GM10266 (cell line): Measurements from ENCODE around the gene ZNF239.
"Not testable (repeated sequence)": the region's sequence is repeated elsewhere in the genome, so short reads cannot be mapped to it uniquely, and the experiment has no call there.

ENCODE experiments used
- DNase-seq: peaks from one replicate; pipeline ENCODE4 v3.0.0; 2012; ENCODE audit errors: extremely low spot score
- CTCF ChIP-seq: IDR thresholded peaks from 2 replicates; pipeline ENCODE4 v1.5.1; 2012; ENCODE audit warnings: mild to moderate bottlenecking, low read depth; ENCODE audit not compliant: control insufficient read depth, insufficient read depth; ENCODE audit errors: missing control alignments

The ZNF239 gene

GRCh38 chr10:43594944-43595589 lies 20.7 kb upstream of the ZNF239 start:
- DNase-seq, result peak; percentile 68
- TF ChIP-seq CTCF, result no peak

DNA sequence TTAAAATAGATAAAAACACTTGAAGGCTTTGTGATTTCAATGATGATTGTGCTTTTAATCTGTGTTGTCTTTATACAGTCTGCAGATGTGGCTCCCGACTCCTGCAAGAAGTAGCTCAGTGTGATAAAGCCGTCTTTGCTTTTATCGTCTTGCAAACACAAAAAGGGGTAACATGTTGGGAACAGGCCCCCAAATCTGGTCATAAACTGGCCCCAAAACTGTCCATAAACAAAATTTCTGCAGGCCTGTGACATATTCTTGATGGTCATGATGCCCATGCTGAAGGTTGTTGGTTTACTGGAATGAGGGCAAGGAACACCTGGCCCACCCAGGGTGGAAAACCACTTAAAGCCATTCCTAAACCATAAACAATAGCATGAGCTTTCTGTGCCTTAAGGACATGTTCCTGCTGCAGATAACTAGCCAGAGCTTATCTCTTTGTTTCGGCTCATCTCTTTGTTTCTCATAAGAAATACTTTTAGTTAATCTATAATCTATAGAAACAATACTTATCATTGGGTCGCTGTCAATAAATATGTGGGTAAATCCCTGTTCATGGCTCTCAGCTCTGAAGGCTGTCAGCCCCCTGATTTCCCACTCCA lies 17.0 kb upstream of the ZNF239 start:
- no peak for DNase-seq
- TF ChIP-seq CTCF, result no peak

- DNase-seq, result not testable (repeated sequence)
These were observed 12.3 kb upstream of the ZNF239 start for GRCh38 chr10:43586730-43587115.

GRCh38 chr10:43585981-43586729 lies 11.7 kb upstream of the ZNF239 start:
- no peak for TF ChIP-seq CTCF
- no peak for DNase-seq

- DNase-seq, result no peak
- no peak for TF ChIP-seq CTCF
These were observed 10.6 kb upstream of the ZNF239 start for GRCh38 chr10:43585046-43585445.

DNA sequence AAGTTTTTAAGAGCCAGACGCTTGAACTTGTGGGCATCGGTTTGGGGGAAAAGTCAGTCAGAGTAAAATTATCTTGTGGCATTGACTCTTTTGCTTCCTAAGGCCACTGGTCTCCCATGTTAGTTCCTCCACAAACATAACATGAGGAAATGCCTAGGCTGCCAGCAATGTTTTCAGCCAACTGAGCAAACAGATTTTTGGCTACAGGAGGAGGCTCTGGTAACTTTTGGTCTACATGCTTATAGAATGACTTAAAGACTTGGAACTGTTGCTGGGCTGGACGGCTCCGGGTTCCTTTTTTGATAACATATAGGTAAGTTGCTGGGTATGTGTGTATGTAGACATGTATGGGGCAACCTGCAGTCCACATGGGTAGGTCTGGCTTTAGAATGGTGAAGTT lies 9.6 kb upstream of the ZNF239 start:
- no peak for TF ChIP-seq CTCF
- DNase-seq, result no peak

DNA sequence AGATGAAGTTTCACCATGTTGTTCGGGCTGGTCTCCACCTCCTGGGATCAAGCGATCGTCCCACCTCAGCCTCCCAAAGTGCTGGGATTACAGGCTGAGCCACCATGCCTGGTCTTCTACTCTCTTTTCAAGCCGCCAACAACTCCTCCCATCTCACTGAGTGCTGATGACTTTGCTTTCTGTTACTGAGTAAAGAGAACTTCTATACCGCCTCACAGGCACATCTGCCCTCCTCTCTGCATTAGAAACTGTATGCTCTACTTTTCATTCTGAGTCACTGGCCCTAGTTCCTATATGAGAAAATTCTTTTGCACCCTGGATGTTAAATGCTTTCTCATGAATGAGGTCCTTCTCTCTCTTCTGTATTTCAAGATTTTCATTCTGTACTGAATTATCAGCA lies 2.2 kb upstream of the ZNF239 start:
- no peak for TF ChIP-seq CTCF

GRCh38 chr10:43576062-43576461 lies 1.6 kb upstream of the ZNF239 start:
- DNase-seq, result no peak

More for the DNA sequence above, 2.2 kb upstream of the ZNF239 start:
- DNase-seq, result no peak

More at GRCh38 chr10:43576062-43576461, 1.6 kb upstream of the ZNF239 start:
- no peak for TF ChIP-seq CTCF
